Psoas muscle (tissue), 8 donors: ENCODE measurements around the gene PKIB. TPM values are rescaled to one million over a fixed set of nuclear protein-coding genes. Genes with fewer than 3 reads are reported as not detected.

ENCODE experiments used
- ATAC-seq, 4 donors: fragments of 200-7000 bp; cut with Tn5 transposase; one replicate each; pipeline ENCODE4 v1.9.1; 2020; ENCODE audit warnings: moderate library complexity in 3 of 4, mild to moderate bottlenecking in 2 of 4
- DNase-seq, 2 donors: peaks; one replicate each; pipeline ENCODE4 v3.0.0-alpha.2; 2020
- H3K27ac ChIP-seq: fragments of 200-600 bp; one replicate; pipeline ENCODE4 v1.8.0; 2022
- H3K27me3 ChIP-seq, 3 donors: fragments of 200-600 bp in 1 of 3; one replicate each; pipeline versions ENCODE4 v1.6.1 to v1.8.0; 2013 to 2022; ENCODE audit warnings: low read length in 2 of 3, mild to moderate bottlenecking in 2 of 3, moderate library complexity in 1 of 3; ENCODE audit not compliant: insufficient read depth in 3 of 3
- H3K36me3 ChIP-seq, 2 donors: fragments of 200-600 bp in 1 of 2; one replicate each; pipeline versions ENCODE4 v1.6.1 to v1.8.0; 2013 to 2022; ENCODE audit warnings: low read depth in 1 of 2, mild to moderate bottlenecking in 1 of 2, moderate library complexity in 1 of 2; ENCODE audit not compliant: insufficient read depth in 1 of 2
- H3K4me1 ChIP-seq: fragments of 200-600 bp; one replicate; pipeline ENCODE4 v1.8.0; 2022
- H3K4me3 ChIP-seq: fragments of 200-600 bp; one replicate; pipeline ENCODE4 v1.8.0; 2022; ENCODE audit warnings: mild to moderate bottlenecking
- H3K9me3 ChIP-seq: fragments of 200-600 bp; one replicate; pipeline ENCODE4 v1.8.0; 2022
- CTCF ChIP-seq: fragments of 200-600 bp; IDR thresholded peaks from one replicate; pipeline ENCODE4 v1.8.0; 2022; ENCODE audit warnings: antibody characterized with exemption
- WGBS, 3 donors: extraction: QIAGEN DNeasy Blood & Tissue Kit; methylation state at CpG; one replicate each; pipeline versions ENCODE4 v1.1.6 to v1.1.7; 2013; 5-methylcytosine and 5-hydroxymethylcytosine counted together
- intact Hi-C, 2 donors: fragments of 100-400 bp; cut with DNase I; formaldehyde crosslinking; loops; one replicate each; pipeline versions ENCODE4 v1.11.0 to v1.14.2; 2022
- polyA plus RNA-seq, 3 donors: library from polyadenylated mRNA; stranded (reverse); fragments of 200-250 nt; gene quantifications; one replicate each; pipeline ENCODE4 v1.2.3, GENCODE V29; 2013
- total RNA-seq, 4 donors: library from RNA; stranded (reverse); fragmentation: NEBNext Ultra II Directional in 2 of 4; extraction: Animal tissue kit (Norgen Biotek cat#: 25700) in 2 of 4; gene quantifications; one replicate each; pipeline versions ENCODE4 v1.2.1 to v1.2.4, GENCODE V29; 2021 to 2023
- donor health status: healthy with polysubstance abuse.
- donor health status: DM: no; HTN: no; CAD: no; lungs with moderate emphysema.
- donor health status: Bipolar disorder and iron deficiency.
- donor health status: healthy.
- donor health status: DM: yes; HTN: yes; CAD: no.
- donor health status: DM: no; HTN: no; CAD: no.
- donor health status: DM: no; HTN: no; CAD: no.
- donor health status: DM: yes; HTN: yes; CAD: no.

The PKIB gene
- total and polyA plus RNA-seq, 7 donors, result 0.20 to 2.4 (median 0.59) TPM

- TF ChIP-seq CTCF, result no peak
- Histone ChIP-seq H3K9me3 (no peaks in the 10 kb centered on the region), H3K4me1 (no peaks in the 10 kb centered on the region), H3K4me3 (no peak overlapping the region), H3K36me3 (no peaks in the 10 kb centered on the region), H3K27ac (no peak overlapping the region), H3K27me3 (no peaks in the 10 kb centered on the region)
- intact Hi-C loops, result no loop called here
- DNase-seq, result no peak
- 65 to 95% (median 75%) methylated on average over 1 of the region's 1 CpG for WGBS, 3 donors
- no peak for ATAC-seq
These were observed 67.2 kb downstream of the PKIB start for GRCh38 chr6:122677406-122677805.

DNA sequence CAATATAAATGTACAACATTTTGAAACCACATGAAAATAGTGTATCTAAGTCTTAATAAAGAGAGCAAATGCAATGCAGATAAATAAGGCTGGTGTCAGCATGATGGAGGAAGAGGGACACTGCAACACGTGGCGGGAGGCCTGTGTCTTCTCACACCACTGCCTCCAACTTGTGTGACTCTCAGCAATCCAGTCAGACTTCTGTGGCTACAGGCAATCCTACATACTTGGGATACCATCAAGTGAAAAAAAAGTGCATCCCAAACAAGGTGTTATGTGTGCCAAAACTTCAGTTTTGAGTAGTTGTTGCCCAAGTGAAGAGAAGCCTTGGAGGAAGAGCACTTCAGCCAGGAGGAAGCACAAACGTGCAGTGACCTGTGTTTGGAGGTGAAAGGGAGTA is 68.6 kb downstream of the PKIB start:
- Histone ChIP-seq H3K4me1 (no peaks in the 10 kb centered on the region), H3K4me3 (no peak overlapping the region), H3K9me3 (no peaks in the 10 kb centered on the region), H3K36me3 (no peaks in the 10 kb centered on the region), H3K27me3 (no peaks in the 10 kb centered on the region), H3K27ac (no peak overlapping the region)
- TF ChIP-seq CTCF, result no peak
- DNase-seq, result no peak
- intact Hi-C loops, result no loop called here
- no peak for ATAC-seq
- WGBS, 3 donors, result 76 to 78% (median 78%) methylated on average over 3 of the region's 3 CpGs

- Histone ChIP-seq H3K36me3 (no peaks in the 10 kb centered on the region), H3K4me1 (no peaks in the 10 kb centered on the region), H3K27ac (no peak overlapping the region), H3K4me3 (no peak overlapping the region), H3K27me3 (no peaks in the 10 kb centered on the region), H3K9me3 (no peaks in the 10 kb centered on the region)
- intact Hi-C loops, result no loop called here
- WGBS, 3 donors, result 84 to 87% (median 84%) methylated on average over 3 of the region's 3 CpGs
- no peak for ATAC-seq
- DNase-seq, result no peak
- no peak for TF ChIP-seq CTCF
These were observed 71.5 kb downstream of the PKIB start for GRCh38 chr6:122681705-122682104.

DNA sequence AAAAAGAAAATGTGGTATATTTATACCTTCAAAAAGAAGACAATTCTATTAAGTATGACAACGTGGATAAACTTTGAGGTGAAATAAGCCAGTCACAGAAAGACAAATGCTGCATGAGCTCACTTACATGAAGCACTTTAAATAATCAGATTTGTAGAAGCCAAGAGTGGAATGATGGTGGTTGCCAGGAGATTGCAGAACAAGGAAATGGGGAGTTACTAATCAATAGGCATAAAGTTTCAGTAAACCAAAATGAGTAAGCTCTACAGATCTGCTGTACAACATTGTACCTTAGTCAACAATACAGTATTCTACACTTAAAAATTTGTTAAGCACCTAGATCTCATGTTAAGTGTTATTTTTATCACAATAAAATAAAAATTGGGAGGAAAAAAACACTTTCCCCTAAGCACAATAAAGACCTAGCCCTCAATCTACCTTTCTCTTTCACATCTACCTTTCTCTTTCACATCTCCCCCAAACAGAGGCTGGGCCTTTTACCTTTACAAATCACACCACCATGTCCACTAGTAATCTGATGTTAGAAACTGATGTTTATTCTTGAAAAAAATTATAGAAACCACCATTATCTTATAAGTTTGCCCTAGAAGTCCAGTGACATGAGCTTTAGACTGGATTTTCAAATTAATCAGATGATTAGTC is 73.9 kb downstream of the PKIB start:
- intact Hi-C loops, result no loop called here
- Histone ChIP-seq H3K9me3 (no peaks in the 10 kb centered on the region), H3K27me3 (no peaks in the 10 kb centered on the region), H3K4me3 (no peak overlapping the region), H3K27ac (no peak overlapping the region), H3K4me1 (no peaks in the 10 kb centered on the region), H3K36me3 (no peaks in the 10 kb centered on the region)
- DNase-seq (no peak), ATAC-seq (no peak)
- WGBS, 3 donors, result 62 to 65% (median 62%) methylated on average over 1 of the region's 1 CpG
- no peak for TF ChIP-seq CTCF

DNA sequence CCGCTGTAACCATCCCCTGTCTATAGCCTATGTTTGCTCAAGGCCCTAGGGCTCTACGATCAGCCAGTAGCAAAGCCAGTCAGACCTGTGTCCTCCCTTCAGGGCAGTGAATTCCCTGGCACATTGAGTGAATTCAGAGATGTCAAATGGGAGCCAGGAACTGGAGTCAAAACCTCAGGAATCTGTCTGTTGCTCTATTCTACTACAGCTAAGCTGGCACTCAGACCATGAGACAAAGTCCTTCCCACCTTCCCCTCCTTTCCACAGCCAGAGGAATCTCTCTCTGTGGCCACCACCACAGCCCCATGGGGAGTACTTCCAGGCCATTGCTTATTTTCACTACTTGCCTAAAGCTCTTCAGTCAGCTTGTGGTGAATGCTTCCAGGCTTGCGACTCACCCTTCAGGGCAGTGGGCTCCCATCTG is 82.0 kb downstream of the PKIB start:
- H3K4me3 ChIP-seq, result no peak overlapping the region
- intact Hi-C loops, result no loop called here
- no peaks in the 10 kb centered on the region for H3K27me3 ChIP-seq
- DNase-seq (no peak), ATAC-seq (no peak)
- 74 to 83% (median 79%) methylated on average over 3 of the region's 3 CpGs for WGBS, 3 donors
- no peaks in the 10 kb centered on the region for H3K36me3 ChIP-seq
- H3K27ac ChIP-seq, result no peak overlapping the region
- no peak for TF ChIP-seq CTCF
- no peaks in the 10 kb centered on the region for H3K4me1 ChIP-seq
- peaks cover 3% of the 10 kb centered on the region for H3K9me3 ChIP-seq
